Spleen (tissue), 7 donors: ENCODE results near the gene OGDHL.

Experiments used
- CTCF ChIP-seq, 11 experiments: fragments of 200-600 bp in 7 of 11; fragments of 450-650 bp in 4 of 11; sonication (generic) in 4 of 11; IDR thresholded peaks in 8 of 11; conservative IDR thresholded peaks in 3 of 11; 1 replicate in 7 of 11; 2 replicates in 4 of 11; pipeline versions ENCODE4 v1.4.0 to v1.8.0; 2016 to 2021; ENCODE audit warnings: antibody characterized with exemption in 11 of 11, inconsistent platforms in 4 of 11, mild to moderate bottlenecking in 1 of 11
- POLR2AphosphoS5 ChIP-seq, 3 donors: sonication (generic); formaldehyde crosslinking; IDR thresholded peaks; one replicate each; pipeline ENCODE4 v1.5.1; 2017; ENCODE audit warnings: antibody characterized with exemption in 3 of 3
- donor health status: DM: no; HTN: no; CAD: no; lungs with moderate emphysema.
- donor health status: DM: no; HTN: no; CAD: no.
- donor health status: DM: no; HTN: no; CAD: no.

DNA sequence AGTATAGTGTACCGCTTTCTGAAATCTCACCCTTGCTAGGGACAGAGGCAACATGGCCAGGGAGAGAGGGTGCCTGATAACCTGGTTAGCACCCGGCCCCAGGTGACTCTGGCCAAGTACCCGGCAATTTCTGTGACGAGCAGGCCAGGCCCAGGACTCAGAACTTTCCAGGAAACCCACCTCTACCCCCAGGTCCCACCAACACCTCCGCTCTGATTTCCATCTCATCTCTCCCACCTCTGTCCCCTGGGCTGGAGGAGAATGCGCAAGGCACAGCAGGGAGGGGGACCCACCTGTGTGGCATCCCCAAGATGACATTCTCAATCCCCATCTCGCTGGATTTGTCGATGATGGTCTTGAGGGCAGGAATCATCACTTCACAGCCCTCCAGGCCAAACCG is 11.6 kb downstream of the OGDHL start:
- TF ChIP-seq CTCF (IDR thresholded peaks at IDR 0.05 in 8 of 11, conservative IDR thresholded peaks at IDR 0.05 in 3 of 11), result no peak
- no peak for TF ChIP-seq POLR2AphosphoS5 (IDR thresholded peaks at IDR 0.05)
